ENCODE measurements around the gene TNP1. TPM values are rescaled to one million over a fixed set of nuclear protein-coding genes. Genes with fewer than 3 reads are reported as not detected.

The TNP1 gene
- total RNA-seq, 1 donor from 2014 or later: not detected

- no peaks in the 10 kb centered on the region for H3K9me3 Mint-ChIP-seq
- H3K27me3 Mint-ChIP-seq (ENCODE audit: low read depth): peaks cover 1% of the 10 kb centered on the region
- no peak overlapping the region for H3K4me3 Mint-ChIP-seq
- no peak for DNase-seq (ENCODE audit: low spot score in 2 of 2, unreplicated experiment in 2 of 2)
- H3K27ac Mint-ChIP-seq: no peak overlapping the region
- no peaks in the 10 kb centered on the region for H3K4me1 Mint-ChIP-seq
- H3K36me3 Mint-ChIP-seq: no peaks in the 10 kb centered on the region
- TF ChIP-seq CTCF (IDR thresholded peaks at IDR 0.05; ENCODE audit: unreplicated experiment): no peak
Observed at GRCh38 chr2:216810399-216811160, 49.3 kb downstream of the TNP1 start.

Other genes with a start within 250 kb of the TNP1 start
- 376 to 409 TPM (median 381 TPM) in 3 replicates for gene IGFBP2, start 226.6 kb downstream of the TNP1 start, total RNA-seq
- 415 to 456 TPM (median 447 TPM) in 3 replicates for gene IGFBP5, start 164.5 kb downstream of the TNP1 start, total RNA-seq